ENCODE measurements around the gene CSTA.

GRCh38 chr3:122389197-122389596 lies 64.1 kb downstream of the CSTA start:
- TF ChIP-seq, protein P1, sequence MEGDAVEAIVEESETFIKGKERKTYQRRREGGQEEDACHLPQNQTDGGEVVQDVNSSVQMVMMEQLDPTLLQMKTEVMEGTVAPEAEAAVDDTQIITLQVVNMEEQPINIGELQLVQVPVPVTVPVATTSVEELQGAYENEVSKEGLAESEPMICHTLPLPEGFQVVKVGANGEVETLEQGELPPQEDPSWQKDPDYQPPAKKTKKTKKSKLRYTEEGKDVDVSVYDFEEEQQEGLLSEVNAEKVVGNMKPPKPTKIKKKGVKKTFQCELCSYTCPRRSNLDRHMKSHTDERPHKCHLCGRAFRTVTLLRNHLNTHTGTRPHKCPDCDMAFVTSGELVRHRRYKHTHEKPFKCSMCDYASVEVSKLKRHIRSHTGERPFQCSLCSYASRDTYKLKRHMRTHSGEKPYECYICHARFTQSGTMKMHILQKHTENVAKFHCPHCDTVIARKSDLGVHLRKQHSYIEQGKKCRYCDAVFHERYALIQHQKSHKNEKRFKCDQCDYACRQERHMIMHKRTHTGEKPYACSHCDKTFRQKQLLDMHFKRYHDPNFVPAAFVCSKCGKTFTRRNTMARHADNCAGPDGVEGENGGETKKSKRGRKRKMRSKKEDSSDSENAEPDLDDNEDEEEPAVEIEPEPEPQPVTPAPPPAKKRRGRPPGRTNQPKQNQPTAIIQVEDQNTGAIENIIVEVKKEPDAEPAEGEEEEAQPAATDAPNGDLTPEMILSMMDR (IDR thresholded peaks at IDR 0.05) = no peak
- no peak for TF ChIP-seq POLR2A (IDR thresholded peaks at IDR 0.05)

Measured in uterus (tissue), 2 donors.